ENCODE measurements around the gene SEC14L1. TPM values are rescaled to one million over a fixed set of nuclear protein-coding genes. Genes with fewer than 3 reads are reported as not detected.

Gene SEC14L1
- total RNA-seq, 2 donors from 2014 or later = 89.0 to 105 TPM

GRCh38 chr17:77208217-77208808, 67.5 kb downstream of the SEC14L1 start:
- ATAC-seq (ENCODE audit: insufficient number of reproducible peaks, low FRiP score, low read depth) = no peak
- H3K27me3 ChIP-seq (replicated peaks; ENCODE audit: insufficient read depth) = no peaks in the 10 kb centered on the region
- no peaks in the 10 kb centered on the region for H3K9me3 ChIP-seq
- no peak for DNase-seq (ENCODE audit: low spot score)
- TF ChIP-seq CTCF (IDR thresholded peaks at IDR 0.05) = peak; percentile 37
- H3K36me3 ChIP-seq = peaks cover 66% of the 10 kb centered on the region
- H3K27ac ChIP-seq = peak overlapping the region in 1 of 2 donors; percentile 20
- peaks cover 0 to 13% of the 10 kb centered on the region in 2 donors for H3K4me1 ChIP-seq (ENCODE audit: control insufficient read depth in 1 of 2, low read depth in 2 of 2)
- H3K4me3 ChIP-seq = no peak overlapping the region

- TF ChIP-seq CTCF (IDR thresholded peaks at IDR 0.05) = no peak
- no peak overlapping the region for H3K4me3 ChIP-seq
- H3K4me1 ChIP-seq (ENCODE audit: control insufficient read depth in 1 of 2, low read depth in 2 of 2) = peaks cover 0 to 13% of the 10 kb centered on the region in 2 donors
- H3K36me3 ChIP-seq = peaks cover 66% of the 10 kb centered on the region
- ATAC-seq (ENCODE audit: insufficient number of reproducible peaks, low FRiP score, low read depth) (no peak), DNase-seq (ENCODE audit: low spot score) (no peak)
- no peaks in the 10 kb centered on the region for H3K27me3 ChIP-seq (replicated peaks; ENCODE audit: insufficient read depth)
- H3K27ac ChIP-seq = no peak overlapping the region
- no peaks in the 10 kb centered on the region for H3K9me3 ChIP-seq
These were observed 68.1 kb downstream of the SEC14L1 start for GRCh38 chr17:77208856-77209255.

- H3K4me1 ChIP-seq (ENCODE audit: control insufficient read depth in 1 of 2, low read depth in 2 of 2) = peaks cover 0 to 13% of the 10 kb centered on the region in 2 donors
- no peaks in the 10 kb centered on the region for H3K9me3 ChIP-seq
- H3K4me3 ChIP-seq = no peak overlapping the region
- TF ChIP-seq CTCF (IDR thresholded peaks at IDR 0.05) = no peak
- peaks cover 66% of the 10 kb centered on the region for H3K36me3 ChIP-seq
- H3K27ac ChIP-seq = no peak overlapping the region
- ATAC-seq (ENCODE audit: insufficient number of reproducible peaks, low FRiP score, low read depth) (no peak), DNase-seq (ENCODE audit: low spot score) (no peak)
- no peaks in the 10 kb centered on the region for H3K27me3 ChIP-seq (replicated peaks; ENCODE audit: insufficient read depth)
These were observed 68.6 kb downstream of the SEC14L1 start for GRCh38 chr17:77209330-77209748.

GRCh38 chr17:77210331-77210730, 69.6 kb downstream of the SEC14L1 start:
- Histone ChIP-seq H3K27ac (no peak overlapping the region), H3K27me3 (replicated peaks; ENCODE audit: insufficient read depth) (no peaks in the 10 kb centered on the region), H3K9me3 (no peaks in the 10 kb centered on the region), H3K36me3 (peaks cover 67% of the 10 kb centered on the region), H3K4me1 (ENCODE audit: control insufficient read depth in 1 of 2, low read depth in 2 of 2) (peaks cover 0 to 13% of the 10 kb centered on the region in 2 donors), H3K4me3 (no peak overlapping the region)
- ATAC-seq (ENCODE audit: insufficient number of reproducible peaks, low FRiP score, low read depth) (no peak), DNase-seq (ENCODE audit: low spot score) (no peak)
- TF ChIP-seq CTCF (IDR thresholded peaks at IDR 0.05) = no peak

GRCh38 chr17:77210946-77211541, 70.3 kb downstream of the SEC14L1 start:
- peaks cover 0 to 13% of the 10 kb centered on the region in 2 donors for H3K4me1 ChIP-seq (ENCODE audit: control insufficient read depth in 1 of 2, low read depth in 2 of 2)
- no peaks in the 10 kb centered on the region for H3K9me3 ChIP-seq
- no peaks in the 10 kb centered on the region for H3K27me3 ChIP-seq (replicated peaks; ENCODE audit: insufficient read depth)
- no peak for TF ChIP-seq CTCF (IDR thresholded peaks at IDR 0.05)
- H3K36me3 ChIP-seq = peaks cover 65% of the 10 kb centered on the region
- no peak overlapping the region for H3K4me3 ChIP-seq
- ATAC-seq (ENCODE audit: insufficient number of reproducible peaks, low FRiP score, low read depth) = no peak
- DNase-seq (ENCODE audit: low spot score) = no peak
- no peak overlapping the region for H3K27ac ChIP-seq
